Right lobe of liver (tissue), 6 donors: ENCODE measurements around the gene B4GALT6. TPM values are rescaled to one million over a fixed set of nuclear protein-coding genes. Genes with fewer than 3 reads are reported as not detected.

Source experiments
- ATAC-seq, 4 donors: fragments of 200-7000 bp; cut with Tn5 transposase; one replicate each; pipeline ENCODE4 v1.9.1; 2020; ENCODE audit warnings: mild to moderate bottlenecking in 4 of 4, moderate library complexity in 4 of 4
- DNase-seq, 3 donors: peaks; one replicate each; pipeline ENCODE4 v3.0.0-alpha.2; 2020
- H3K27ac ChIP-seq, 3 donors: fragments of 200-600 bp; one replicate each; pipeline ENCODE4 v1.8.0; 2022
- H3K27me3 ChIP-seq, 2 donors: fragments of 200-600 bp; one replicate each; pipeline ENCODE4 v1.8.0; 2022
- H3K36me3 ChIP-seq, 4 donors: fragments of 200-600 bp; sonication (generic) in 1 of 4; one replicate each; pipeline versions ENCODE4 v1.5.1 to v1.8.0; 2017 to 2022; ENCODE audit warnings: control low read depth in 1 of 4
- H3K4me1 ChIP-seq, 4 donors: fragments of 200-600 bp; sonication (generic) in 1 of 4; one replicate each; pipeline versions ENCODE4 v1.5.1 to v1.8.0; 2017 to 2022; ENCODE audit warnings: control low read depth in 1 of 4
- H3K4me3 ChIP-seq, 3 donors: fragments of 200-600 bp; one replicate each; pipeline ENCODE4 v1.8.0; 2022
- H3K9me3 ChIP-seq, 4 donors: fragments of 200-600 bp; sonication (generic) in 1 of 4; one replicate each; pipeline versions ENCODE4 v1.5.1 to v1.8.0; 2017 to 2022; ENCODE audit warnings: control low read depth in 1 of 4
- POLR2A ChIP-seq: fragments of 450-650 bp; IDR thresholded peaks from one replicate; pipeline ENCODE4 v1.6.1; 2017; ENCODE audit warnings: antibody characterized with exemption, mild to moderate bottlenecking
- WGBS: methylation state at CpG from one replicate; pipeline ENCODE4 v1.1.6; 2018; ENCODE audit warnings: low coverage, low lambda C conversion rate; ENCODE audit not compliant: insufficient coverage; ENCODE audit errors: missing lambda C conversion rate; 5-methylcytosine and 5-hydroxymethylcytosine counted together
- intact Hi-C, 2 donors: fragments of 100-400 bp; cut with DNase I; formaldehyde crosslinking; loops; one replicate each; pipeline versions ENCODE4 v1.11.2 to v1.14.1; 2022
- total RNA-seq, 6 experiments: library from RNA; depleted of rRNA in 2 of 6; stranded (reverse); fragments of >200 nt in 2 of 6; fragmentation: NEBNext Ultra II Directional in 3 of 6; extraction: Animal tissue kit (Norgen Biotek cat#: 25700) in 3 of 6; gene quantifications; one replicate each; pipeline versions ENCODE4 v1.1.0 to v1.2.4, GENCODE V29; 2016 to 2023
- TF ChIP-seq, protein P1 (sequence below), 4 donors: fragments of 200-600 bp in 3 of 4; fragments of 450-650 bp in 1 of 4; IDR thresholded peaks; one replicate each; pipeline versions ENCODE4 v1.5.1 to v1.8.0; 2016 to 2022; ENCODE audit warnings: antibody characterized with exemption in 4 of 4, mild to moderate bottlenecking in 2 of 4
- donor health status: DM: no; HTN: yes; CAD: no.
- donor health status: DM: no; HTN: no; CAD: no.
- donor health status: DM: no; HTN: no; CAD: no.
- donor health status: DM: no; HTN: yes; CAD: no.
- donor health status: DM: no; HTN: yes; CAD: no.

Gene B4GALT6
- total RNA-seq, 6 experiments from 2014 or later, result 1.7 to 4.8 (median 2.0) TPM

DNA sequence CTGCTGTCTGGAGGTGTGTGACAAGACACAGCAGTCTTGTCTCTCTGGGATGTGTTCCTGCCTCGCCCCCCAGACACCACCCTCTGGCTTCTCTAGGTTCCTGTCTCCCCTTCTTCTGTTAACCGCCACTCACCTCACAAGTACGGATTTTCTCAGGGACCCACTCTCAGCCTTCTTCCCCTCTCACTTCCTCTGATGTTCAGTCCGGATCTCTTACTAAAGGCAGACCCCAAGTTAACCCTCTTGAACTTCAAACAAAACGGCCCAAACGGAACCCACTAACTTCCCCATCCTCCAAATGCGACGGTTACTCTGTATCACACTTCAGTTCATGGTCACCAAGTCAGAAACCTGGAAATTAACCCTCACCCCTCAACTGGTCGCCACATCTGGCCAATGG is 32.0 kb downstream of the B4GALT6 start:
- 53% methylated on average over 6 of the region's 9 CpGs for WGBS
- H3K9me3 ChIP-seq, result no peaks in the 10 kb centered on the region
- TF ChIP-seq, protein P1, sequence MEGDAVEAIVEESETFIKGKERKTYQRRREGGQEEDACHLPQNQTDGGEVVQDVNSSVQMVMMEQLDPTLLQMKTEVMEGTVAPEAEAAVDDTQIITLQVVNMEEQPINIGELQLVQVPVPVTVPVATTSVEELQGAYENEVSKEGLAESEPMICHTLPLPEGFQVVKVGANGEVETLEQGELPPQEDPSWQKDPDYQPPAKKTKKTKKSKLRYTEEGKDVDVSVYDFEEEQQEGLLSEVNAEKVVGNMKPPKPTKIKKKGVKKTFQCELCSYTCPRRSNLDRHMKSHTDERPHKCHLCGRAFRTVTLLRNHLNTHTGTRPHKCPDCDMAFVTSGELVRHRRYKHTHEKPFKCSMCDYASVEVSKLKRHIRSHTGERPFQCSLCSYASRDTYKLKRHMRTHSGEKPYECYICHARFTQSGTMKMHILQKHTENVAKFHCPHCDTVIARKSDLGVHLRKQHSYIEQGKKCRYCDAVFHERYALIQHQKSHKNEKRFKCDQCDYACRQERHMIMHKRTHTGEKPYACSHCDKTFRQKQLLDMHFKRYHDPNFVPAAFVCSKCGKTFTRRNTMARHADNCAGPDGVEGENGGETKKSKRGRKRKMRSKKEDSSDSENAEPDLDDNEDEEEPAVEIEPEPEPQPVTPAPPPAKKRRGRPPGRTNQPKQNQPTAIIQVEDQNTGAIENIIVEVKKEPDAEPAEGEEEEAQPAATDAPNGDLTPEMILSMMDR (IDR thresholded peaks at IDR 0.05), result no peak

DNA sequence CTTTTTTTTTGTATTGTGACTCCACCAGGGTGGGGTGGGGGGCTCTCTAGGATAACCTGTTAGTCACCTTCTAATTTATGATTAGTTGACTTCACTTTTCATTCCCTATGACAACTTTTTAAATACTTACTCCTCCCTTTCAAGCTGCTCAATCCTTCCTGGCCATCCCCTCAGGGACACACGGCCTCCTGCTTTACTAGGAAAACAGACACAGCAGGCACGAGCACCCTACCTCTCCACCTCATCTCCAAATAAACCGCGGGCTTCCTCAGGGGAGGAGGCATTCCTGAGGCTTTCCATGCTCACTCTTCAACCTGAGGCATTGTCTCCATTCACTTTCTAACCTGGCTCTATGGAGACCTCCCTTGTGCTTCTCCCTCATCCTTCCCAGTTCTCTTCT is 33.0 kb downstream of the B4GALT6 start:
- Histone ChIP-seq H3K36me3 (no peaks in the 10 kb centered on the region), H3K4me3 (no peak overlapping the region), H3K27ac (no peak overlapping the region), H3K9me3 (no peaks in the 10 kb centered on the region), H3K4me1 (no peaks in the 10 kb centered on the region), H3K27me3 (no peaks in the 10 kb centered on the region)
- TF ChIP-seq POLR2A, result no peak
- TF ChIP-seq, protein P1 (IDR thresholded peaks at IDR 0.05), result no peak
- ATAC-seq, result no peak
- intact Hi-C loops, result no loop called here
- 82% methylated on average over 4 of the region's 4 CpGs for WGBS
- DNase-seq, result no peak

More for the DNA sequence above, 32.0 kb downstream of the B4GALT6 start:
- H3K27me3 ChIP-seq, result no peaks in the 10 kb centered on the region
- no peak overlapping the region for H3K4me3 ChIP-seq
- DNase-seq (no peak), ATAC-seq (no peak)
- H3K4me1 ChIP-seq, result no peaks in the 10 kb centered on the region
- no peak overlapping the region for H3K27ac ChIP-seq
- no peaks in the 10 kb centered on the region for H3K36me3 ChIP-seq
- intact Hi-C loops, result no loop called here

DNA sequence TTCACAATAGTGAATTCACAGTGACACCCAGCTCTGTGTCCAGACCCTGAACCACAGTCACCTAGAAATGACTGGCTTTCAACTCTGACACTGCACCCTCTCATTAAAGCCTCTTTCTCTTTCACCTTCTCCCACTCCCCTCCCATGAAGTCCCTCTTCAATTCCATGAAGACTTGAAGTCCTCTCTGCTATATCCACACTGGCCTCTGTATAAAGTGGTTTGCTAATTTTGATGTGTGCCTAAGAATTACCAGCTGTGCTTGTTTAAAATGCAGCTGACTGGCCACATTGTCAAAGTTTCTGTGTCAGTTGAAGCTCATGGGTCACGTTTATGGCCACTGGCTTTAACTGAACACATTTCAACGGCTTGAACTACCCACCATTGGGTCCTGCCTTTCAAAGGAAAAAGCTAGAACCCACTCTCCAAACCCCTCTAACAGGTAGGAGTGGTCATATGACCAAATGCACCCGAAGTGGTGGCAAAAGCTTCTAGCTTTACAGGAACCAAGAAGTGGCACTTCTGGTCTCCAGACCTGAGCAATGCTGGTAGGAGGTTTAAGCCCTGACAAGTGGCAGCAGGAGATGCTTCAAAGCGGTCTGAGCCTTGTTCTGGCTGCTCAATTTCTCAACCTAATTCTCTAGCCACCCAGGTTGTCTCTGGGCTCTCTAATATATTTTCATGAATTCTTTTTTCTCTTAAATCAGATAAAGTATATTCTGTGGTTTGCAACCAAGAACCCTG is 34.2 kb downstream of the B4GALT6 start:
- Histone ChIP-seq H3K4me1 (no peaks in the 10 kb centered on the region), H3K36me3 (no peaks in the 10 kb centered on the region), H3K27ac (no peak overlapping the region), H3K4me3 (no peak overlapping the region), H3K27me3 (no peaks in the 10 kb centered on the region), H3K9me3 (no peaks in the 10 kb centered on the region)
- TF ChIP-seq, protein P1 (IDR thresholded peaks at IDR 0.05), result no peak
- TF ChIP-seq POLR2A, result no peak
- intact Hi-C loops, result no loop called here
- ATAC-seq (no peak), DNase-seq (no peak)
- WGBS, result 54% methylated on average over 4 of the region's 4 CpGs

DNA sequence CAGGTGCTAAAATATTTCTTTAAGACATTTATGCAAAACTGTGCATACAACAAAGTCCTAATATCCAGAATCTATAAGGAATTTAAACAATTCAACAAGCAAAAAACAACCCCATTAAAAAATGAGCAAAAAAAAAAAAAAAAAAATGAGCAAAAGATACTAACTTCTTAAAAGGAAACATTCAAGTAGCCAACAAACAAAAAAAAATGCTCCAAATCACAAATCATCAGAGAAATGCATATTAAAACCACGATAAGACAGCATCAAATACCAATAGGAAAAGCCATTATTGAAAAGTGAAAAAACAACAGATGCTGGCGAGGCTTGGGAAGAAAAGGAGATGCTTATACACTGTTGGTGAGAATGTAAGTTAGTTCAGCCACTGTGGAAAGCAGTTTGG is 34.9 kb downstream of the B4GALT6 start:
- H3K36me3 ChIP-seq, result no peaks in the 10 kb centered on the region
- no peak overlapping the region for H3K4me3 ChIP-seq
- no peak for TF ChIP-seq POLR2A
- TF ChIP-seq, protein P1 (IDR thresholded peaks at IDR 0.05), result no peak
- H3K27ac ChIP-seq, result no peak overlapping the region
- no peak for DNase-seq
- H3K9me3 ChIP-seq, result no peaks in the 10 kb centered on the region
- no peaks in the 10 kb centered on the region for H3K27me3 ChIP-seq
- 100% methylated on average over 2 of the region's 2 CpGs for WGBS
- intact Hi-C loops, result no loop called here
- no peaks in the 10 kb centered on the region for H3K4me1 ChIP-seq
- ATAC-seq, result no peak
